ENCODE results near the gene CDYL2. TPM values are rescaled to one million over a fixed set of nuclear protein-coding genes. Genes with fewer than 3 reads are reported as not detected.

CDYL2 gene
- total RNA-seq, 1 donor from 2014 or later = 4.9 TPM

GRCh38 chr16:80825365-80825758, 21.0 kb upstream of the CDYL2 start:
- no peaks in the 10 kb centered on the region for H3K4me1 ChIP-seq
- H3F3A ChIP-seq (ENCODE audit: low read depth) = no peaks in the 10 kb centered on the region
- TF ChIP-seq, protein P1, sequence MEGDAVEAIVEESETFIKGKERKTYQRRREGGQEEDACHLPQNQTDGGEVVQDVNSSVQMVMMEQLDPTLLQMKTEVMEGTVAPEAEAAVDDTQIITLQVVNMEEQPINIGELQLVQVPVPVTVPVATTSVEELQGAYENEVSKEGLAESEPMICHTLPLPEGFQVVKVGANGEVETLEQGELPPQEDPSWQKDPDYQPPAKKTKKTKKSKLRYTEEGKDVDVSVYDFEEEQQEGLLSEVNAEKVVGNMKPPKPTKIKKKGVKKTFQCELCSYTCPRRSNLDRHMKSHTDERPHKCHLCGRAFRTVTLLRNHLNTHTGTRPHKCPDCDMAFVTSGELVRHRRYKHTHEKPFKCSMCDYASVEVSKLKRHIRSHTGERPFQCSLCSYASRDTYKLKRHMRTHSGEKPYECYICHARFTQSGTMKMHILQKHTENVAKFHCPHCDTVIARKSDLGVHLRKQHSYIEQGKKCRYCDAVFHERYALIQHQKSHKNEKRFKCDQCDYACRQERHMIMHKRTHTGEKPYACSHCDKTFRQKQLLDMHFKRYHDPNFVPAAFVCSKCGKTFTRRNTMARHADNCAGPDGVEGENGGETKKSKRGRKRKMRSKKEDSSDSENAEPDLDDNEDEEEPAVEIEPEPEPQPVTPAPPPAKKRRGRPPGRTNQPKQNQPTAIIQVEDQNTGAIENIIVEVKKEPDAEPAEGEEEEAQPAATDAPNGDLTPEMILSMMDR (IDR thresholded peaks at IDR 0.05) = no peak
- TF ChIP-seq EZH2 (IDR thresholded peaks at IDR 0.05) (no peak), EZH2phosphoT487 (IDR thresholded peaks at IDR 0.05) (no peak)
- DNase-seq (ENCODE audit: low spot score) = no peak
- peaks cover 23% of the 10 kb centered on the region for H3K27me3 ChIP-seq
- no peaks in the 10 kb centered on the region for H3K36me3 Mint-ChIP-seq
- H3K4me2 ChIP-seq = no peak overlapping the region
- no peak overlapping the region for H3K4me3 ChIP-seq
- H3K27ac ChIP-seq = no peak overlapping the region
- H3K27ac Mint-ChIP-seq = no peak overlapping the region
- H3K79me2 ChIP-seq (ENCODE audit: low read depth) = no peaks in the 10 kb centered on the region
- no peaks in the 10 kb centered on the region for H4K20me1 ChIP-seq (ENCODE audit: low read depth)
- no peaks in the 10 kb centered on the region for H3K9me3 ChIP-seq (ENCODE audit: low read depth)
- no peaks in the 10 kb centered on the region for H3K36me3 ChIP-seq
- no peaks in the 10 kb centered on the region for H3K4me1 Mint-ChIP-seq
- peaks cover 4% of the 10 kb centered on the region for H3K27me3 Mint-ChIP-seq (ENCODE audit: insufficient read depth, low read depth)
- no peak overlapping the region for H2AFZ ChIP-seq (replicated peaks)
- no peaks in the 10 kb centered on the region for H3K9me3 Mint-ChIP-seq
- no peak overlapping the region for H3K9ac ChIP-seq
- H3K4me3 Mint-ChIP-seq = no peak overlapping the region

- Histone ChIP-seq H3K4me3 (no peak overlapping the region), H3K9ac (no peak overlapping the region), H3K4me2 (no peak overlapping the region), H3K36me3 (no peaks in the 10 kb centered on the region), H3K27me3 (peaks cover 23% of the 10 kb centered on the region), H3F3A (ENCODE audit: low read depth) (no peaks in the 10 kb centered on the region), H2AFZ (replicated peaks) (peak overlapping the region; percentile 79), H3K79me2 (ENCODE audit: low read depth) (no peaks in the 10 kb centered on the region), H3K27ac (no peak overlapping the region), H3K4me1 (no peaks in the 10 kb centered on the region), H3K9me3 (ENCODE audit: low read depth) (no peaks in the 10 kb centered on the region), H4K20me1 (ENCODE audit: low read depth) (no peaks in the 10 kb centered on the region)
- H3K27ac Mint-ChIP-seq = no peak overlapping the region
- DNase-seq (ENCODE audit: low spot score) = peak; percentile 71
- no peaks in the 10 kb centered on the region for H3K4me1 Mint-ChIP-seq
- no peaks in the 10 kb centered on the region for H3K36me3 Mint-ChIP-seq
- H3K9me3 Mint-ChIP-seq = no peaks in the 10 kb centered on the region
- H3K4me3 Mint-ChIP-seq = no peak overlapping the region
- H3K27me3 Mint-ChIP-seq (ENCODE audit: insufficient read depth, low read depth) = peaks cover 4% of the 10 kb centered on the region
- TF ChIP-seq EZH2 (IDR thresholded peaks at IDR 0.05) (no peak), EZH2phosphoT487 (IDR thresholded peaks at IDR 0.05) (no peak)
- TF ChIP-seq, protein P1 (IDR thresholded peaks at IDR 0.05) = peak; percentile 89
These were observed 20.4 kb upstream of the CDYL2 start for GRCh38 chr16:80824623-80825364.

- Histone ChIP-seq H3K4me1 (no peaks in the 10 kb centered on the region), H3K4me3 (no peak overlapping the region), H3K27ac (no peak overlapping the region), H3K4me2 (no peak overlapping the region), H3K9me3 (ENCODE audit: low read depth) (no peaks in the 10 kb centered on the region), H3K79me2 (ENCODE audit: low read depth) (no peaks in the 10 kb centered on the region), H3F3A (ENCODE audit: low read depth) (no peaks in the 10 kb centered on the region), H4K20me1 (ENCODE audit: low read depth) (no peaks in the 10 kb centered on the region), H2AFZ (replicated peaks) (no peak overlapping the region), H3K27me3 (peaks cover 18% of the 10 kb centered on the region), H3K9ac (no peak overlapping the region), H3K36me3 (no peaks in the 10 kb centered on the region)
- Mint-ChIP-seq H3K4me1 (no peaks in the 10 kb centered on the region), H3K4me3 (no peak overlapping the region), H3K27me3 (ENCODE audit: insufficient read depth, low read depth) (no peaks in the 10 kb centered on the region), H3K36me3 (no peaks in the 10 kb centered on the region), H3K9me3 (no peaks in the 10 kb centered on the region), H3K27ac (no peak overlapping the region)
- no peak for DNase-seq (ENCODE audit: low spot score)
- TF ChIP-seq EZH2 (IDR thresholded peaks at IDR 0.05) = no peak
- no peak for TF ChIP-seq EZH2phosphoT487 (IDR thresholded peaks at IDR 0.05)
- TF ChIP-seq, protein P1 (IDR thresholded peaks at IDR 0.05) = no peak
These were observed 15.6 kb upstream of the CDYL2 start for GRCh38 chr16:80819988-80820387.
